ENCODE results near the gene MAP7D3.

MAP7D3 gene

DNA sequence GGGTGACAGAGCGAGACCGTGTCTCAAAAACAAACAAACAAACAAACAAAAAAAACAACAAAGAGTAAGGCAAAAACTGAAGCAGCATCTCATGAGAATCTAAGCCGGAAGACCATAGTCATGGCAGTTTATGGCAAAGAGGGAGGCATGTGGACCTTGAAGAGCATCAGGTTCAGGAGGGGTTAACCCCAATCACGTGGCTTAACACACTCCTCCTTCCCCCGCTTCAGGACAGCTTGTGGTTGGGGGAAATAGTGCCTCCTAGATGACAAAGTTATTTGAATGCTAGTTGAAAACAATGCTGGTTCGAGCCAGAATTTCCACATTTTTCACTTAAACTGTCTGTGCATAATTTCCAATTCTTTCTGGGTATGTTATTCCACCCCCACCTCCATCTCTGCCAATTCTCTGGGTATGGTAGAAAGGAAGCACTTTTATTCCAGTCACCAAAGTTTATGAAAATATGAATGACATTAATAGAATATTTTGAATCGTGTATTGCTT is 11.7 kb upstream of the MAP7D3 start:
- TF ChIP-seq, protein P1, sequence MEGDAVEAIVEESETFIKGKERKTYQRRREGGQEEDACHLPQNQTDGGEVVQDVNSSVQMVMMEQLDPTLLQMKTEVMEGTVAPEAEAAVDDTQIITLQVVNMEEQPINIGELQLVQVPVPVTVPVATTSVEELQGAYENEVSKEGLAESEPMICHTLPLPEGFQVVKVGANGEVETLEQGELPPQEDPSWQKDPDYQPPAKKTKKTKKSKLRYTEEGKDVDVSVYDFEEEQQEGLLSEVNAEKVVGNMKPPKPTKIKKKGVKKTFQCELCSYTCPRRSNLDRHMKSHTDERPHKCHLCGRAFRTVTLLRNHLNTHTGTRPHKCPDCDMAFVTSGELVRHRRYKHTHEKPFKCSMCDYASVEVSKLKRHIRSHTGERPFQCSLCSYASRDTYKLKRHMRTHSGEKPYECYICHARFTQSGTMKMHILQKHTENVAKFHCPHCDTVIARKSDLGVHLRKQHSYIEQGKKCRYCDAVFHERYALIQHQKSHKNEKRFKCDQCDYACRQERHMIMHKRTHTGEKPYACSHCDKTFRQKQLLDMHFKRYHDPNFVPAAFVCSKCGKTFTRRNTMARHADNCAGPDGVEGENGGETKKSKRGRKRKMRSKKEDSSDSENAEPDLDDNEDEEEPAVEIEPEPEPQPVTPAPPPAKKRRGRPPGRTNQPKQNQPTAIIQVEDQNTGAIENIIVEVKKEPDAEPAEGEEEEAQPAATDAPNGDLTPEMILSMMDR (IDR thresholded peaks at IDR 0.05; ENCODE audit: control extremely low read depth, extremely low read depth, low read depth, missing control alignments) = no peak
- ChIA-PET CTCF (no interaction called here), POLR2A (no interaction called here)
- DNase-seq (ENCODE audit: extremely low spot score) = no peak

DNA sequence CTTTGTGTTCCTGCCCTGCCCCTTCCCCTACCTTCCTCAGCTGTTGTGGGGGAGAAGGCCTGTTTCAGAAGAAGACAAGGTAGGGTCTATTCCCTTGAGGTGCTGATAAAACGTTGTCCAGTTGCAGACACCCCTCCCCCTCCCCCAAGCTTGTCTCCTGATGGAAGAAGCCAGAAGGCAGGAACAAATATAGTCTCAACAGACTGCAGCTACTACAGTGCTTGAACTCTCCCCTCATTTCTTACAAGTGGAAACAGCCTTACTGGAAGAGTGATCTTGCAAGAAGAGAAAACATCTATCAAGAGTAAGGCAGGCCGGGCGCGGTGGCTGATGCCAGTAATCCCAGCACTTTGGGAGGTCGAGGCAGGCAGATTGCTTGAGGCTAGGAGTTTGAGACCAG is 11.0 kb upstream of the MAP7D3 start:
- DNase-seq (ENCODE audit: extremely low spot score) = no peak
- POLR2A ChIA-PET = no interaction called here
- CTCF ChIA-PET = no interaction called here
- TF ChIP-seq, protein P1 (IDR thresholded peaks at IDR 0.05; ENCODE audit: control extremely low read depth, extremely low read depth, low read depth, missing control alignments) = no peak

DNA sequence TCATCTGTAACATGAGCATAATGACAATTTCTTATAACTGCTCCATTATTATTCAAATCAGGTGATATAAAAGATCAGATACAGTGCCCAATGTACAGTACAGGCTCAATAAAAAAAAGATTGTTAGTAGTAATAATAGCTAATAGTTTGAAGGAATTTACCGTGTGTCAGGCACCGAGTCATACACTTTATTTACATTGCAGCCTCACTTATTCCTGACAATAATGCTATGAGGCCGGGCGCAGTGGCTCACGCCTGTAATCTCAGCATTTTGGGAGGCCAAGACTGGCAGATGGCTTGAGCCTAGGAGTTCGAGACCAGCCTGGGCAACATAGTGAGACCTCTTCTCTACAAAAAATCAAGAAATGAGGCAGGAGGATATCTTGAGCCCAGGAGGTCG is 10.1 kb upstream of the MAP7D3 start:
- TF ChIP-seq, protein P1 (IDR thresholded peaks at IDR 0.05; ENCODE audit: control extremely low read depth, extremely low read depth, low read depth, missing control alignments) = no peak
- POLR2A ChIA-PET = no interaction called here
- no peak for DNase-seq (ENCODE audit: extremely low spot score)
- CTCF ChIA-PET = no interaction called here

DNA sequence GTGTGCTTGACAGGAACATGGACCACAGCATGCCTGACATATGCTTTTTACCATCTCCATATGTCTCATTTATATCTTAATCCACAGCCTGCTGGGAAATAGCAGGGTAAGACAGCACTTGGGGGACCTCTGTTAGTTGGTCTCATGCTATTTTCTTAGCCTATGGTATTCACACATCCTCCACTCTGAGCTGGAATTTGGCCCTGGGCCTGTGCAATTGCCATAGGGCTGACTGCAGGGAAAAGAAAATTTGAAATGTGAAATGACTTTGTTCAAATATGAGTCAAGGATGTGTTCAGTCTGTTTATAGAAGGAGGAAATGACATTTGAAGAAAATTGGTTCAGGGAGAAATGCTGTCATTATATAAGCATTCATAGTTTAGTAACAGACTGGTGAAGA is 9.6 kb upstream of the MAP7D3 start:
- DNase-seq (ENCODE audit: extremely low spot score) = no peak
- TF ChIP-seq, protein P1 (IDR thresholded peaks at IDR 0.05; ENCODE audit: control extremely low read depth, extremely low read depth, low read depth, missing control alignments) = no peak
- CTCF ChIA-PET = no interaction called here
- POLR2A ChIA-PET = no interaction called here

DNA sequence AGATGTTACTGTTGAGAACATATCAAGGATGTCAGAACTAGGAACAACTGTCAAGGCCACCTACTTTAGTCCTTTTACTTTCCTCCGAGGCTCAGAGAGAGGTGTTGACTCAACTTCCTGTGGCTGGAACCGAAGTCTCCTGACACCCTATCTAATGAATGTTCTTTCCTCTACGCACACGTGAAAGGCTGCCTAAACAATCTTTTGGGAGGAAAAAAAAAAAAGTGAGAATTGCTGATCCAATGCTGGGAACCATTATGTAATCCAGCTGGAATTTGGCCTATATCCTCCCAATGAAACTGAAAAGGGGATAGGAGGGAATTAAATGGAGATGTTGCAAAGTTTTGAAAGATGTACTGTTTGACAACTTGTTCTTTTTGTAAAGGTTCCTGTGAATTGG is 8.3 kb upstream of the MAP7D3 start:
- TF ChIP-seq, protein P1 (IDR thresholded peaks at IDR 0.05; ENCODE audit: control extremely low read depth, extremely low read depth, low read depth, missing control alignments) = no peak
- ChIA-PET CTCF (interaction anchor here (0.9 kb wide), 1 partner anchor 9 kb away, joined by 3 read pairs; no protein-coding TSS in a partner anchor), POLR2A (no interaction called here)
- no peak for DNase-seq (ENCODE audit: extremely low spot score)

DNA sequence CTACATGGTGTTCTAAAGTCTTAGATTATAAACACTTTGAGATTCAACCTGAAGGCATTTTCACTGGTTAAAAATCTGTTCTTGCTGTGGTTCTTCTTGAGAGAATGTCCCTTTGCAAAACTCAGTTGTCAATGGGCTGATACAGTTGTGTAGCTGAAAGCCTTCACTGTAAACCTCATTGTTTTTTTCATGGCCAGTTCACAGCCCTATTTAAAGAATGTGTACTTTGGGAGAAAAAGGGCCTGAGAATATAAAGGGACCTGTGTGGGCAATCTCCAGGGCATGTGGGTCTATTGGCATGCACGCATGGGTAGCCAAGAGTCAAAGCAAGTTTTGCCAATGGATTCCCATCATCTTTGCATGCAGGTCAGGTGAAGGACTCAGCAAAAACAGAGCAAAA is 7.8 kb upstream of the MAP7D3 start:
- no peak for DNase-seq (ENCODE audit: extremely low spot score)
- TF ChIP-seq, protein P1 (IDR thresholded peaks at IDR 0.05; ENCODE audit: control extremely low read depth, extremely low read depth, low read depth, missing control alignments) = no peak
- POLR2A ChIA-PET = no interaction called here
- CTCF ChIA-PET = interaction anchor here (2.1 kb wide), 1 partner anchor 9 kb away, joined by 5 read pairs; no protein-coding TSS in a partner anchor

DNA sequence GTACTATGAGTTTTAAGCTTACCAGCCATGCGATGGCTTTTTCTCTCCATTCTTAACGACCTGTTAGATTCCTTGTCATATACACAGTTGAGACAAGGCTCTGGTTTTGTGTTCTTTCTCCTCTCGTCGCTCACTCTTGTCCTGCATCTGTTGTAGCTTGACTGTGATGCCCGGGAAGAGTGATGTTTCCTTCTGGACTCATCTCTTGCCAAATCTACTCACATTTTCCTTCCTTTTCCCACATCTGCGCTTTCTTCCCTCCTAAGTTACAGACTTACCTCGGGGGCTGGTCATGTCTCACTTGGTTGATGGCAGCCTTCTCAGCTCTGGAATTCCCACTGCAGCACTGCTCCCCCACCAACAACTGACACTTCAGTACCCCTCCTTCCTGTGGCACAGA is 4.8 kb upstream of the MAP7D3 start:
- POLR2A ChIA-PET = no interaction called here
- DNase-seq (ENCODE audit: extremely low spot score) = no peak
- TF ChIP-seq, protein P1 (IDR thresholded peaks at IDR 0.05; ENCODE audit: control extremely low read depth, extremely low read depth, low read depth, missing control alignments) = no peak
- CTCF ChIA-PET = interaction anchor here (0.9 to 1.8 kb wide), 2 partner anchors 12 to 228 kb away, joined by 3 to 8 read pairs; no protein-coding TSS in a partner anchor
